WTC11 (cell line): ENCODE measurements around the gene NUMBL. TPM values are rescaled to one million over a fixed set of nuclear protein-coding genes. Genes with fewer than 3 reads are reported as not detected.

Source experiments
- ATAC-seq: fragments of 200-7000 bp; cut with Tn5 transposase; 2 replicates; pipeline ENCODE4 v1.10.0; 2021; ENCODE audit warnings: mild to moderate bottlenecking, moderate library complexity
- CTCF ChIA-PET: fragments of 300-600 bp; sonication (Branson Sonifier 250); formaldehyde crosslinking; loops from one replicate; lab custom pipeline; 2021; ENCODE audit warnings: antibody characterized with exemption; lab: Charles Lee
- POLR2A ChIA-PET: fragments of 350-600 bp; sonication (Branson Sonifier 250); formaldehyde crosslinking; loops from one replicate; lab custom pipeline; 2021; ENCODE audit warnings: antibody characterized with exemption; lab: Charles Lee
- DNase-seq: peaks from one replicate; pipeline ENCODE4 v3.0.0; 2021; ENCODE audit warnings: low spot score
- H3K27ac Mint-ChIP-seq: 2 replicates; pipeline ENCODE4 v1.8.0; 2021; ENCODE audit warnings: mixed read lengths
- H3K27me3 Mint-ChIP-seq: 2 replicates; pipeline ENCODE4 v1.8.0; 2021; ENCODE audit warnings: low read depth, mild to moderate bottlenecking, moderate library complexity, mixed read lengths
- H3K36me3 Mint-ChIP-seq: 2 replicates; pipeline ENCODE4 v1.8.0; 2021; ENCODE audit warnings: mixed read lengths
- H3K4me1 Mint-ChIP-seq: 2 replicates; pipeline ENCODE4 v1.8.0; 2022; ENCODE audit warnings: mixed read lengths
- H3K4me3 Mint-ChIP-seq: 2 replicates; pipeline ENCODE4 v1.8.0; 2021; ENCODE audit warnings: mild to moderate bottlenecking, moderate library complexity, mixed read lengths
- H3K9me3 Mint-ChIP-seq: 2 replicates; pipeline ENCODE4 v1.8.0; 2021; ENCODE audit warnings: mixed read lengths
- CREB1 ChIP-seq: sonication (generic); formaldehyde crosslinking; IDR thresholded peaks from 2 replicates; pipeline ENCODE4 v1.8.0; 2023; ENCODE audit warnings: mild to moderate bottlenecking, missing genetic modification reagents
- CREM ChIP-seq: sonication (generic); formaldehyde crosslinking; IDR thresholded peaks from 2 replicates; pipeline ENCODE4 v1.8.1; 2022; ENCODE audit warnings: mild to moderate bottlenecking, missing genetic modification reagents, moderate library complexity
- GABPB1 ChIP-seq: sonication (generic); formaldehyde crosslinking; IDR thresholded peaks from 2 replicates; pipeline ENCODE4 v1.8.1; 2023; ENCODE audit warnings: mild to moderate bottlenecking, missing genetic modification reagents
- JAZF1 ChIP-seq: fragments of 250-450 bp; sonication (Bioruptor Pico); IDR thresholded peaks from 2 replicates; pipeline ENCODE4 v1.9.0; 2021; ENCODE audit warnings: moderate library complexity, mild to moderate bottlenecking, inconsistent platforms
- NFE2L1 ChIP-seq: sonication (generic); formaldehyde crosslinking; IDR thresholded peaks from 2 replicates; pipeline ENCODE4 v1.8.1; 2023; ENCODE audit warnings: missing genetic modification reagents
- SMAD4 ChIP-seq: sonication (generic); formaldehyde crosslinking; IDR thresholded peaks from 2 replicates; pipeline ENCODE4 v1.8.0; 2022; ENCODE audit warnings: mild to moderate bottlenecking, missing genetic modification reagents
- SP1 ChIP-seq: sonication (generic); formaldehyde crosslinking; conservative IDR thresholded peaks from 2 replicates; pipeline ENCODE4 v1.8.1; 2022; ENCODE audit warnings: missing genetic modification reagents
- TEAD1 ChIP-seq: sonication (generic); formaldehyde crosslinking; IDR thresholded peaks from 2 replicates; pipeline ENCODE4 v1.8.0; 2022; ENCODE audit warnings: mild to moderate bottlenecking, missing genetic modification reagents
- ZBTB21 ChIP-seq: sonication (generic); formaldehyde crosslinking; IDR thresholded peaks from 2 replicates; pipeline ENCODE4 v1.8.1; 2023; ENCODE audit warnings: mild to moderate bottlenecking, missing genetic modification reagents, borderline replicate concordance
- ZNF138 ChIP-seq: sonication (generic); formaldehyde crosslinking; conservative IDR thresholded peaks from 2 replicates; pipeline ENCODE4 v1.8.1; 2022; ENCODE audit warnings: mild to moderate bottlenecking, moderate library complexity, missing genetic modification reagents
- ZNF219 ChIP-seq: sonication (generic); formaldehyde crosslinking; IDR thresholded peaks from 2 replicates; pipeline ENCODE4 v1.8.0; 2023; ENCODE audit warnings: missing genetic modification reagents, mild to moderate bottlenecking, borderline replicate concordance
- ZNF232 ChIP-seq: sonication (generic); formaldehyde crosslinking; IDR thresholded peaks from 2 replicates; pipeline ENCODE4 v1.8.0; 2022; ENCODE audit warnings: mild to moderate bottlenecking, missing genetic modification reagents
- ZNF317 ChIP-seq: sonication (generic); formaldehyde crosslinking; IDR thresholded peaks from 2 replicates; pipeline ENCODE4 v1.8.1; 2023; ENCODE audit warnings: low read depth, mild to moderate bottlenecking, moderate library complexity, missing genetic modification reagents, borderline replicate concordance
- total RNA-seq: library from RNA; stranded (reverse); gene quantifications from 3 replicates; pipeline ENCODE4 v1.2.3, GENCODE V29; 2021
- TF ChIP-seq, protein P1 (sequence below): sonication (generic); formaldehyde crosslinking; IDR thresholded peaks from 2 replicates; pipeline ENCODE4 v1.8.1; 2023; ENCODE audit warnings: mild to moderate bottlenecking, missing genetic modification reagents, moderate library complexity
- TF ChIP-seq, protein P2 (sequence below): sonication (generic); formaldehyde crosslinking; IDR thresholded peaks from 2 replicates; pipeline ENCODE4 v1.8.1; 2022; ENCODE audit warnings: mild to moderate bottlenecking, moderate library complexity, missing genetic modification reagents
- TF ChIP-seq, protein P3 (sequence below): sonication (generic); formaldehyde crosslinking; IDR thresholded peaks from 2 replicates; pipeline ENCODE4 v1.8.1; 2023; ENCODE audit warnings: mild to moderate bottlenecking, missing genetic modification reagents
- TF ChIP-seq, protein P4 (sequence below): sonication (generic); formaldehyde crosslinking; IDR thresholded peaks from 2 replicates; pipeline ENCODE4 v1.8.1; 2022; ENCODE audit warnings: mild to moderate bottlenecking, missing genetic modification reagents, moderate library complexity, borderline replicate concordance
- TF ChIP-seq, protein P5 (sequence below): fragments of 250-450 bp; sonication (Bioruptor Pico); conservative IDR thresholded peaks from 2 replicates; pipeline ENCODE4 v1.9.0; 2021; ENCODE audit warnings: mild to moderate bottlenecking

NUMBL gene
- total RNA-seq, 1 experiment from 2014 or later = 30.3 TPM

DNA sequence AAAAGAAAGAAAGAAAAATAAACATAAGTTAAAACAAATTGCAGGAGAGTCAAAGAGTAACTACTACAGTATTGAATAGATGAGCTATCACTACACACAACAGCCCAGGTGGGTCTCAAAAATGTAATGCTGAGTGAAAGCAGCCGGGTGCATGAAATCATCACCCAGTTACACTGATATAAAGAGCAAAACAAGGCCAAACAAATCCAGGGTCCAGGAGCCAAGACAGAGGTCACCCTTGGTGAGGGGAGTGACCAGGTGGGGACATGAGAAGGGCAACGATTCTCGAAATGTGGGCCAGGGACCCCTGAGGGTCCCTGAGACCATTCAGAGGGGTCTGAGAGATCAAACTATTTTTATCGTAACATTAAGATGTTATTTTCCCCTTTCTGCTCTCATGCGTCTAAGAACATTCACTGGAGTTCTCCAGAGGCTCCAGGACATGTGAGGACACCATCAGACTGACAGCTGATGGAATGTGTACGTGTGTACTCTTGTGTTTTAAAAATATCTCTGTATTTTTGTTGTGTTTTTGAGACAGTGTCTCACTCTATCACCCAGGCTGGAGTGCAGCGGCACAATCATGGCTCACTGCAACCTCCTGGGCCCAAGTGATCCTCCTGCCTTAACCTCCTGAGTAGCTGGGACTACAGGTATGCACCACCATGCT lies 15.6 kb upstream of the NUMBL start (continued):
- TF ChIP-seq, protein P1, sequence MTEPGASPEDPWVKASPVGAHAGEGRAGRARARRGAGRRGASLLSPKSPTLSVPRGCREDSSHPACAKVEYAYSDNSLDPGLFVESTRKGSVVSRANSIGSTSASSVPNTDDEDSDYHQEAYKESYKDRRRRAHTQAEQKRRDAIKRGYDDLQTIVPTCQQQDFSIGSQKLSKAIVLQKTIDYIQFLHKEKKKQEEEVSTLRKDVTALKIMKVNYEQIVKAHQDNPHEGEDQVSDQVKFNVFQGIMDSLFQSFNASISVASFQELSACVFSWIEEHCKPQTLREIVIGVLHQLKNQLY (CRISPR knock-in tag) = no peak
- TF ChIP-seq SP1 (CRISPR knock-in tag) (no peak), GABPB1 (CRISPR knock-in tag) (no peak), CREB1 (no peak), ZNF317 (CRISPR knock-in tag) (no peak), TEAD1 (CRISPR knock-in tag) (no peak), ZNF219 (CRISPR knock-in tag) (no peak)
- TF ChIP-seq, protein P2, sequence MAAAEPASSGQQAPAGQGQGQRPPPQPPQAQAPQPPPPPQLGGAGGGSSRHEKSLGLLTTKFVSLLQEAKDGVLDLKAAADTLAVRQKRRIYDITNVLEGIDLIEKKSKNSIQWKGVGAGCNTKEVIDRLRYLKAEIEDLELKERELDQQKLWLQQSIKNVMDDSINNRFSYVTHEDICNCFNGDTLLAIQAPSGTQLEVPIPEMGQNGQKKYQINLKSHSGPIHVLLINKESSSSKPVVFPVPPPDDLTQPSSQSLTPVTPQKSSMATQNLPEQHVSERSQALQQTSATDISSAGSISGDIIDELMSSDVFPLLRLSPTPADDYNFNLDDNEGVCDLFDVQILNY = no peak
- TF ChIP-seq, protein P3, sequence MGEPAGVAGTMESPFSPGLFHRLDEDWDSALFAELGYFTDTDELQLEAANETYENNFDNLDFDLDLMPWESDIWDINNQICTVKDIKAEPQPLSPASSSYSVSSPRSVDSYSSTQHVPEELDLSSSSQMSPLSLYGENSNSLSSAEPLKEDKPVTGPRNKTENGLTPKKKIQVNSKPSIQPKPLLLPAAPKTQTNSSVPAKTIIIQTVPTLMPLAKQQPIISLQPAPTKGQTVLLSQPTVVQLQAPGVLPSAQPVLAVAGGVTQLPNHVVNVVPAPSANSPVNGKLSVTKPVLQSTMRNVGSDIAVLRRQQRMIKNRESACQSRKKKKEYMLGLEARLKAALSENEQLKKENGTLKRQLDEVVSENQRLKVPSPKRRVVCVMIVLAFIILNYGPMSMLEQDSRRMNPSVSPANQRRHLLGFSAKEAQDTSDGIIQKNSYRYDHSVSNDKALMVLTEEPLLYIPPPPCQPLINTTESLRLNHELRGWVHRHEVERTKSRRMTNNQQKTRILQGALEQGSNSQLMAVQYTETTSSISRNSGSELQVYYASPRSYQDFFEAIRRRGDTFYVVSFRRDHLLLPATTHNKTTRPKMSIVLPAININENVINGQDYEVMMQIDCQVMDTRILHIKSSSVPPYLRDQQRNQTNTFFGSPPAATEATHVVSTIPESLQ (CRISPR knock-in tag) = no peak

DNA sequence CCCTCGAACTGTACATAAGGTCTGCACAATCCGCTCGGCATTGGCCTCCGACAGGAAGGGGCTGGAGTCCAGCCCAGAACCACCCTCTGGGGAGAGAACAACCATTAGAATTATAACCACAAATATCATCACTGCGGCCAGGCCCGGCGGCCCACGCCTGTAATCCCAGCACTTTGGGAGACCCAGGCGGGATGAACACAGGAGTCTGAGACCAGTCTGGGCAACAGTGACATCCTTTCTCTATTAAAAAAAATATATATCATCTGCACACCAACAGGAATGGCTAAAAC lies 14.9 kb upstream of the NUMBL start:
- CTCF ChIA-PET = no interaction called here
- ATAC-seq = no peak
- TF ChIP-seq NFE2L1 (CRISPR knock-in tag) (no peak), ZNF232 (CRISPR knock-in tag) (no peak), TEAD1 (CRISPR knock-in tag) (no peak), CREM (CRISPR knock-in tag) (no peak)
- TF ChIP-seq, protein P3 (CRISPR knock-in tag) = no peak
- TF ChIP-seq, protein P4, sequence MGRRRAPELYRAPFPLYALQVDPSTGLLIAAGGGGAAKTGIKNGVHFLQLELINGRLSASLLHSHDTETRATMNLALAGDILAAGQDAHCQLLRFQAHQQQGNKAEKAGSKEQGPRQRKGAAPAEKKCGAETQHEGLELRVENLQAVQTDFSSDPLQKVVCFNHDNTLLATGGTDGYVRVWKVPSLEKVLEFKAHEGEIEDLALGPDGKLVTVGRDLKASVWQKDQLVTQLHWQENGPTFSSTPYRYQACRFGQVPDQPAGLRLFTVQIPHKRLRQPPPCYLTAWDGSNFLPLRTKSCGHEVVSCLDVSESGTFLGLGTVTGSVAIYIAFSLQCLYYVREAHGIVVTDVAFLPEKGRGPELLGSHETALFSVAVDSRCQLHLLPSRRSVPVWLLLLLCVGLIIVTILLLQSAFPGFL (CRISPR knock-in tag) = no peak
- no peak overlapping the region for H3K4me3 Mint-ChIP-seq
- POLR2A ChIA-PET = no interaction called here
- peaks cover 46% of the 10 kb centered on the region for H3K36me3 Mint-ChIP-seq
- DNase-seq = no peak
- no peak overlapping the region for H3K27ac Mint-ChIP-seq
- no peaks in the 10 kb centered on the region for H3K27me3 Mint-ChIP-seq
- H3K4me1 Mint-ChIP-seq = peaks cover 8% of the 10 kb centered on the region; the same call in 1 of the 2 replicates
- H3K9me3 Mint-ChIP-seq = no peaks in the 10 kb centered on the region

DNA sequence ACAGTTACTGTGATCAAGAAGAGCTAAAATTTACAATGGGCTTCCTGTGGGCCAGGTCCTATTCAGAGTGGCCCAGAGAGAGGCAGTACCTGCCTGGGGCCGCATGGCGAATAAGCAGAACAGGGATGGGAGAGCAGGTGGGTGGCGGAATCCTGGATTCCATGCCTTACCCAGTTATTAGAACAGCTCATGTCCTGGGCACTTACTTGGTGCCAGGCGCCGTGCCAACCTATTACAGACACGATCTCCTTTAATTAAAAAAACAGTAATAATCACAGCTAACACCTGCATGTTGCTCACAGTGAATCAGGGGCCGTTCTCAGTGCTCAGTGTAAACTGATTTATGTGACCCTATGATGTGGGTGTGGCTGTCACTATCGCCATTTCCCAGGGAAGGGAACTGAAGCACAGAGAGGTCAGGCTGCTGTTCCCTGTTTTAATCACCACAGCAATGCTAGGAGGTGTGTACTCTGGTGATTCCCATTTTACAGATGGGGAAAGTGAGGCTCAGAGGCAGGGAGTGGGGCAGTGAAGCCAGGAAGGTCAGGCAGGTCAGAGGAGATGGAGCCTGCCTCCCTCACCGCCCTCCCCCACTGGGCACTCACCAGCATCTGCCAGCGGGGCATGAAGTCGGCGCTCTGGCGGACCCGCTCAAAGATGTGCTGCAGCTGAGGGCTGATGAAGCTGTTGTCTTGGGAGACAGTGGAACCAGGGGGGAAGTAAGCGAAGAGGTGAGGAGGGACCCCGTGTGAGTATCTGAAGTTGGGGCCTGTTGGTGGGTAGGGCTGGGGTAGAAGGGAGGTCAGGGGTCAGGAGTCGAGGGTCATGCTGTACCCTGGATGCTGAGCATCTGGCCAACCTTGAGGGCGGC lies 14.3 kb upstream of the NUMBL start:
- Mint-ChIP-seq H3K27me3 (no peaks in the 10 kb centered on the region), H3K36me3 (peaks cover 41% of the 10 kb centered on the region), H3K27ac (no peak overlapping the region), H3K4me3 (no peak overlapping the region), H3K9me3 (no peaks in the 10 kb centered on the region), H3K4me1 (peaks cover 8% of the 10 kb centered on the region; the same call in 1 of the 2 replicates)
- DNase-seq (no peak), ATAC-seq (no peak)
- POLR2A ChIA-PET = no interaction called here
- CTCF ChIA-PET = interaction anchor here (1.7 kb wide), 1 partner anchor 13 kb away, joined by 5 read pairs; no protein-coding TSS in a partner anchor
- TF ChIP-seq ZNF138 (CRISPR knock-in tag) (no peak), SMAD4 (CRISPR knock-in tag) (no peak), JAZF1 (CRISPR knock-in tag) (no peak), ZBTB21 (no peak)
- TF ChIP-seq, protein P5, sequence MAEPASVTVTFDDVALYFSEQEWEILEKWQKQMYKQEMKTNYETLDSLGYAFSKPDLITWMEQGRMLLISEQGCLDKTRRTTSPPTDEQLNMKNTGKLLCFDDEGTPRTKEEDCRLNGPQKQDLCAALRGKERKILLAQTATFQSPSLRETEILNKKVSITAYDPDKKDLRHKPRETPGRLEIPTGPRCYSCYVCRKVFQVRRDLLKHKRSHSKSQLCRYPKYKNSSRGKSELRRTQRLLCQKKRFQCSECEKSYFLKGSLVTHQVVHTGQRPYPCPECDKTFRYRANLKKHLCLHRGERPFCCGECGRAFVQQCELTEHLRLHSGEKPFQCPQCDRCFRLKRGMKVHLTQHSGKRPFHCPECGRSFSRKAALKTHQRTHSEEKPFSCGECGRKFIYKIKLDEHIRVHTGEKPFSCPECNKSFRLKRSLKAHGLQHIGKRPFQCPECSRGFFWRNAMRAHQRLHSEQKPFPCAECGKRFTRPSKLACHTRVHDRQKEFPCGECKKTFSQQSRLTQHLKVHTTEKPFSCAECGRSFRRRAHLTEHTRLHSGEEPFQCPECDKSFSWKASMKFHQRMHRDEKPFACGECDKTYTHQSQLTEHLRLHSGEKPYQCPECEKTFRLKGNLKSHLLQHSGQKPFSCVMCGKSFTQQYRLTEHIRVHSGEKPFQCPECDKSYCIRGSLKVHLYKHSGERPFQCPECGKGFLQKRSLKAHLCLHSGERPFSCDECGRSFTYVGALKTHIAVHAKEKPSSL (CRISPR knock-in tag) = no peak
